ENCODE data around the gene PLAAT2. TPM values are rescaled to one million over a fixed set of nuclear protein-coding genes. Genes with fewer than 3 reads are reported as not detected.

Gene PLAAT2
- total and polyA plus RNA-seq, 4 donors = 2.2 to 29.8 (median 14.8) TPM

DNA sequence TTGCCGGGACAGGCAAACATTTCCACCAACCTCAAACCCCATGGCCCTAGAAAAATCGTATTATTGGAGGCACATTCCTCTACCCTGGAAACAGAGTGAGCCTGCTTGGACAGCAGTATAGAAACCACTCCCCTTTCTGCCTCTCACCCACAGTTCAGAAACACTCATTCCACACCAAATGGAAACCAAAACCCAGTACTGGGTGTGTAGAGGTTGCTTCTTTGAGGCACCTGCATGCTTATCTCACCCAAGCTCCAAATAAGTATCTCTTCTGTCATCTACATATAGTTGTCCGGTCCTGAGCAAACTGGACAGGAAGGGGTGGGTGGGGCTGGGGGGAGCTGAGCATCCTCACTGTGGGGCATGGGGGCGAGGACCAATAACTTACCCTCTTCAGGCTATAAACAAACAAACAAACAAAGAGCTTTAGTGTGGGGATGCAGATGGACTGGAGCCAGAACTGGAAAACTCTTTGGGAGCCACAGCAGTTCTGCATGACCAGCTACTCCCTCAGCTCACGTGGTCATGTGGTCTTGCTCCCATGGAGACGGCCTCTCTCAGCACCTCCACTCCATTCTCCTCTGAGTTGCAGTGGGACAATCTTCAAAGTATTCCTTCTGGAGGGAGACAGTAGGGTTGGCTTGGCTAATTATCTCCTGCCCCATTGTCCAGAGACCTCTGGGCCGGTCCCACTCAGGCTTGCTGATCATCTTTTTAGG, 1.0 kb upstream of the PLAAT2 start:
- H3K27ac ChIP-seq (ENCODE audit: low read depth in 1 of 2, low read length in 1 of 2) = peak overlapping the region in 1 of 2 donors; percentile 89
- H3K36me3 ChIP-seq (ENCODE audit: control insufficient read depth in 4 of 4, insufficient read depth in 4 of 4, low read length in 4 of 4) = no peaks in the 10 kb centered on the region
- no peaks in the 10 kb centered on the region for H3K9me3 ChIP-seq (ENCODE audit: control insufficient read depth in 4 of 4, insufficient read depth in 3 of 4, low read length in 3 of 4)
- DNase-seq = no peak
- 77 to 82% methylated on average over 7 of the region's 7 CpGs for WGBS, 2 donors
- H3K4me3 ChIP-seq = no peak overlapping the region
- no peak overlapping the region for H3K9ac ChIP-seq (ENCODE audit: insufficient read depth in 1 of 2, low read length in 2 of 2)
- H3K4me1 ChIP-seq (ENCODE audit: control insufficient read depth in 5 of 5, insufficient read depth in 5 of 5, low read length in 5 of 5) = peaks cover 0 to 8% (median 0%) of the 10 kb centered on the region in 5 donors
- no peaks in the 10 kb centered on the region for H3K27me3 ChIP-seq (ENCODE audit: control insufficient read depth in 3 of 3, insufficient read depth in 3 of 3, low read length in 2 of 3)
- no peak for ATAC-seq (ENCODE audit: insufficient read depth, low FRiP score)
- TF ChIP-seq, protein P1, sequence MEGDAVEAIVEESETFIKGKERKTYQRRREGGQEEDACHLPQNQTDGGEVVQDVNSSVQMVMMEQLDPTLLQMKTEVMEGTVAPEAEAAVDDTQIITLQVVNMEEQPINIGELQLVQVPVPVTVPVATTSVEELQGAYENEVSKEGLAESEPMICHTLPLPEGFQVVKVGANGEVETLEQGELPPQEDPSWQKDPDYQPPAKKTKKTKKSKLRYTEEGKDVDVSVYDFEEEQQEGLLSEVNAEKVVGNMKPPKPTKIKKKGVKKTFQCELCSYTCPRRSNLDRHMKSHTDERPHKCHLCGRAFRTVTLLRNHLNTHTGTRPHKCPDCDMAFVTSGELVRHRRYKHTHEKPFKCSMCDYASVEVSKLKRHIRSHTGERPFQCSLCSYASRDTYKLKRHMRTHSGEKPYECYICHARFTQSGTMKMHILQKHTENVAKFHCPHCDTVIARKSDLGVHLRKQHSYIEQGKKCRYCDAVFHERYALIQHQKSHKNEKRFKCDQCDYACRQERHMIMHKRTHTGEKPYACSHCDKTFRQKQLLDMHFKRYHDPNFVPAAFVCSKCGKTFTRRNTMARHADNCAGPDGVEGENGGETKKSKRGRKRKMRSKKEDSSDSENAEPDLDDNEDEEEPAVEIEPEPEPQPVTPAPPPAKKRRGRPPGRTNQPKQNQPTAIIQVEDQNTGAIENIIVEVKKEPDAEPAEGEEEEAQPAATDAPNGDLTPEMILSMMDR (IDR thresholded peaks at IDR 0.05; ENCODE audit: control extremely low read depth, extremely low read depth) = no peak

DNA sequence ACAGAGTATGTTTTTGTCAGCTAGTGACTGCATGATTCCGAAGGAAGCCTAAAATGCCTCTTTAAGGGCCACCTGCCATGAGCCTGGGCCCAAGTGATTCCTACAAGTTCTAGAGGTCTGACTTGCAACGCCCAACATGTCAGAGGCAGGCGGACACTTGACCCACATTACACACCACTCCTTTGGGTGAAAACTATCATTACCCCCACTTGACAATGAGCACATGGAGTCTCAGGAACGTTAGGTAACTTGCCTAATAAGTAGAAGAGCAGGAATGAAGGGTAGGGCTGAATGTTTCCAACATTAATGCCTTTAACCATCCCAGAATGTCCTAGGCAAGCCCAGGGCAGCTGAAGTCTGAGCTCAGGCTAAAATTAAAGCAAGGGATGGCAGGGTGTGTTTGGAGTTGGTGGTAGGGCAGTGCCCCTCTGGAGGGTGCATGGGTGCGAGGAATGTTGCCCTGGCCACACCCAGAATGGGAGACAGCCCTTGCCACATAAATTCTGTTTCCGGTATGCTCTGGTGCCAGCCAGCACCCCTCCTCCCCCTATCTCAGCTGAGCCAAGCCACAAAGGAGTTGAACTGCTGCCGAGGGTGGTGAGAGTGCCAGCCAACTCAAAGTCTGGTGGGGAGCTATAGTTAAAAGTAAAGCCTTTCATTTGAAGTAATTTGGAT, 2.5 kb downstream of the PLAAT2 start:
- H3K36me3 ChIP-seq (ENCODE audit: control insufficient read depth in 4 of 4, insufficient read depth in 4 of 4, low read length in 4 of 4) = no peaks in the 10 kb centered on the region
- H3K9ac ChIP-seq (ENCODE audit: insufficient read depth in 1 of 2, low read length in 2 of 2) = no peak overlapping the region
- H3K4me3 ChIP-seq = no peak overlapping the region
- TF ChIP-seq, protein P1 (IDR thresholded peaks at IDR 0.05; ENCODE audit: control extremely low read depth, extremely low read depth) = no peak
- H3K27me3 ChIP-seq (ENCODE audit: control insufficient read depth in 3 of 3, insufficient read depth in 3 of 3, low read length in 2 of 3) = no peaks in the 10 kb centered on the region
- DNase-seq (no peak), ATAC-seq (ENCODE audit: insufficient read depth, low FRiP score) (peak; percentile 73)
- peaks cover 0 to 6% (median 0%) of the 10 kb centered on the region in 5 donors for H3K4me1 ChIP-seq (ENCODE audit: control insufficient read depth in 5 of 5, insufficient read depth in 5 of 5, low read length in 5 of 5)
- no peaks in the 10 kb centered on the region for H3K9me3 ChIP-seq (ENCODE audit: control insufficient read depth in 4 of 4, insufficient read depth in 3 of 4, low read length in 3 of 4)
- 47 to 53% methylated on average over 7 of the region's 7 CpGs for WGBS, 2 donors
- H3K27ac ChIP-seq (ENCODE audit: low read depth in 1 of 2, low read length in 1 of 2) = peak overlapping the region in 1 of 2 donors; percentile 85

DNA sequence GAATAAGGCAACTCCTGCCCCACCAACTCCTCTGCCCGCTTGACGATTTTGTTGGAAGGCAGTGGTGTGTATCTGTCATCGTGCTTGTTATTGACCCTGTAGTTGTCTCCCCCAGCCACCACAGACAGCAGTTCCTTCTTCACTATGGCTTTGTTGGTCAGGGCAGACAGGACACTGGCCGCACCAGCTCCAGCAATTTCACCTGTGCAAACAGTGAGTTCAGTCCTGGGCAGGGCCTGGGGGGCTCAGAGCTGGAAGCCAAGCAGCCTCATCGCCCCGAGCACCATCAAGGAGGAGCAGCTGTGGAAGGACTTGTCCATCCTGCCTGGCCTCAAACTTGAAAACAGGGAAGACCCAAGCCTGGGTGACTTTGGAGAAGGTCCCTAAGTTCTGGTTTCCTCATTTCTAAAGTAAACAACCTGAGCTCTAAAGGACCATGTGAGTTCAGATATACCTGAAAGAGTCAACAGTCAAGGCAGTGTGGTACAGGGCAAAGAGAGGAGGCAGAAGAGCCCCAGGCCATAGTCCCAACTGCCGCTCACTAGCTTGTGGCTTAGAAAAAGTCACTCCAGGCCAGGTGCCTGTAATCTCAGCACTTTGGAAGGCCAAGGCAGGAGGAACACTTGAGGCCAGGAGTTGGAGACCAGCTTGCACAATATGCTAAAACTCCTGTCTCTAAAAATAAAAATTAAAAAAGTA, 4.6 kb downstream of the PLAAT2 start:
- Histone ChIP-seq H3K4me1 (ENCODE audit: control insufficient read depth in 5 of 5, insufficient read depth in 5 of 5, low read length in 5 of 5) (peaks cover 0 to 3% (median 0%) of the 10 kb centered on the region in 5 donors), H3K4me3 (no peak overlapping the region), H3K27ac (ENCODE audit: low read depth in 1 of 2, low read length in 1 of 2) (peak overlapping the region in 1 of 2 donors; percentile 30), H3K27me3 (ENCODE audit: control insufficient read depth in 3 of 3, insufficient read depth in 3 of 3, low read length in 2 of 3) (no peaks in the 10 kb centered on the region), H3K36me3 (ENCODE audit: control insufficient read depth in 4 of 4, insufficient read depth in 4 of 4, low read length in 4 of 4) (no peaks in the 10 kb centered on the region), H3K9ac (ENCODE audit: insufficient read depth in 1 of 2, low read length in 2 of 2) (no peak overlapping the region), H3K9me3 (ENCODE audit: control insufficient read depth in 4 of 4, insufficient read depth in 3 of 4, low read length in 3 of 4) (no peaks in the 10 kb centered on the region)
- DNase-seq = no peak
- 86 to 93% methylated on average over 7 of the region's 7 CpGs for WGBS, 2 donors
- ATAC-seq (ENCODE audit: insufficient read depth, low FRiP score) = no peak
- TF ChIP-seq, protein P1 (IDR thresholded peaks at IDR 0.05; ENCODE audit: control extremely low read depth, extremely low read depth) = no peak
